ENCODE results near the gene ASCC1. TPM values are rescaled to one million over a fixed set of nuclear protein-coding genes. Genes with fewer than 3 reads are reported as not detected.

ASCC1 gene
- polyA plus RNA-seq, 1 donor (not counting 4 experiments of a cell fraction or from before 2014, with no cell fraction given): 32.9 TPM

DNA sequence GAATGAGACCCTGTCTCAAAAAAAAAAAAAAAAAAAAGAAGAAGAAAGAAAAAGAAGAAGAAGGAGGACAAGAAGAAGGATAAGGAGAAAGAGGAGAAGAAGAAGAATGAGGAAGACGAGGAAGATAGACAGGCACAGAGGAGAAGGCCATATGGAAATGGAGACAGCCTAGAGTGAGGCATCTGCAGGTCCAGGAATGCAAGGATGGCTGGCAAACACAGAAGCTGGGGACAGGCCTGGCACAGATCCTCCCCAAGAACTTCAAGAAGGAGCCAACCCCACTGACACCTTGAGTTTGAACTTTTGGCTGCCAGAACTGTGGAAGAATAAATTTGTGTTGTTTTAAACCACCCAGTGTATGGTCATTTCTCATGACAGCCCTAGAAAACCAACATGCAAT is 166.6 kb downstream of the ASCC1 start:
- Histone ChIP-seq H3K79me2 (ENCODE audit: control insufficient read depth, insufficient read depth, low read length) (no peaks in the 10 kb centered on the region), H3K9me3 (ENCODE audit: control insufficient read depth, low read depth, low read length) (peaks cover 2% of the 10 kb centered on the region), H3K36me3 (ENCODE audit: control insufficient read depth in 2 of 2, extremely low read depth in 1 of 2, insufficient read depth in 2 of 2, low read length in 2 of 2) (no peaks in the 10 kb centered on the region), H4K20me1 (ENCODE audit: control insufficient read depth, extremely low read depth, insufficient read depth, low read length) (no peaks in the 10 kb centered on the region), H3K9ac (ENCODE audit: control insufficient read depth, extremely low read depth, insufficient read depth, low read length) (no peak overlapping the region), H3K9me1 (ENCODE audit: control insufficient read depth, extremely low read depth, insufficient read depth, low read length) (no peaks in the 10 kb centered on the region), H3K4me3 (ENCODE audit: control insufficient read depth in 2 of 3, extremely low read depth in 1 of 3, insufficient read depth in 2 of 3, low read depth in 1 of 3, low read length in 3 of 3) (no peak overlapping the region), H3K27ac (ENCODE audit: control insufficient read depth, insufficient read depth, low read length) (no peak overlapping the region), H3K4me2 (ENCODE audit: control insufficient read depth, extremely low read depth, insufficient read depth, low read depth, low read length) (no peak overlapping the region), H3K27me3 (ENCODE audit: control insufficient read depth, extremely low read depth, insufficient read depth, low read length) (no peaks in the 10 kb centered on the region), H2AFZ (ENCODE audit: control insufficient read depth, low read length) (no peak overlapping the region), H3K4me1 (ENCODE audit: control insufficient read depth, extremely low read depth, insufficient read depth, low read length) (peaks cover 20% of the 10 kb centered on the region)
- DNase-seq (ENCODE audit: low read depth, low spot score): no peak
- dilution Hi-C loops (cut with MboI; ENCODE audit: extremely low pct_ligation_motif_present, low sequenced_read_pairs): no loop called here
- FAIRE-seq: no peak
- TF ChIP-seq EZH2 (IDR thresholded peaks at IDR 0.05; ENCODE audit: low read length): no peak
- TF ChIP-seq, protein P1, sequence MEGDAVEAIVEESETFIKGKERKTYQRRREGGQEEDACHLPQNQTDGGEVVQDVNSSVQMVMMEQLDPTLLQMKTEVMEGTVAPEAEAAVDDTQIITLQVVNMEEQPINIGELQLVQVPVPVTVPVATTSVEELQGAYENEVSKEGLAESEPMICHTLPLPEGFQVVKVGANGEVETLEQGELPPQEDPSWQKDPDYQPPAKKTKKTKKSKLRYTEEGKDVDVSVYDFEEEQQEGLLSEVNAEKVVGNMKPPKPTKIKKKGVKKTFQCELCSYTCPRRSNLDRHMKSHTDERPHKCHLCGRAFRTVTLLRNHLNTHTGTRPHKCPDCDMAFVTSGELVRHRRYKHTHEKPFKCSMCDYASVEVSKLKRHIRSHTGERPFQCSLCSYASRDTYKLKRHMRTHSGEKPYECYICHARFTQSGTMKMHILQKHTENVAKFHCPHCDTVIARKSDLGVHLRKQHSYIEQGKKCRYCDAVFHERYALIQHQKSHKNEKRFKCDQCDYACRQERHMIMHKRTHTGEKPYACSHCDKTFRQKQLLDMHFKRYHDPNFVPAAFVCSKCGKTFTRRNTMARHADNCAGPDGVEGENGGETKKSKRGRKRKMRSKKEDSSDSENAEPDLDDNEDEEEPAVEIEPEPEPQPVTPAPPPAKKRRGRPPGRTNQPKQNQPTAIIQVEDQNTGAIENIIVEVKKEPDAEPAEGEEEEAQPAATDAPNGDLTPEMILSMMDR (optimal IDR thresholded peaks at IDR 0.05 in 1 of 3, IDR thresholded peaks at IDR 0.05 in 1 of 3, conservative IDR thresholded peaks at IDR 0.05 in 1 of 3; ENCODE audit: extremely low read depth in 1 of 3, insufficient read depth in 2 of 3, low read length in 3 of 3): no peak

DNA sequence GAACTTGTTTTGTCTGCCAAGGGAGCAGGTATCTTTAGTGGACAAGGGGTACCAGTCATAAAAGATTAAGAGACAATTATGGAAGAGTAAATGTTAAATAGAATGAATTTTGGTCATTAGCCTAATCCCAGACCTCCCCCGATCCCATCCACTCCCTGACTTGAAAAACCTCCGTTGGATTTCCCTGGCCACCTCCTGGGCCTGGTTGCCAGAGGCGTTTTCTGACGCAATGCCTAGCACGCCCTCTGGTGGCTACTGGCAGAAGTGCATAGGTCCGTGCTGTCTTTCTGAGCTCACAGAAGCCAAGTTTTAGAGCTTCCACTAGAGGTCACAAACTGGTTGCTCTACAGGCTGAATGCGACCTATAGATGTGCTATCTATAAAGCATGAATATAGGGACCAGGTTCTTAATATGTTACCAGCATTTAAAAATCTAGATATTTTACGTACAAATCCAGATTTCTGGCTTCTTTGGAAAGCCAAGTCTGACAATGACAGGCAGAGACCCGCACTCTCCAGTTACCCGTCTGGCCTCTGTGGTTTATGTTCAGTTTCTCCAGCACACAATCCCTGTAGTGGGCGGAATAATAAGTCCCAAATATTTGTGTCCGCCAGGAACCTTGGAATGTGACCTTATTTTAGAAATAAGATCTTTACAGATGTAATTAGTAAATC is 167.5 kb downstream of the ASCC1 start:
- peak overlapping the region; percentile 19 for H2AFZ ChIP-seq (ENCODE audit: control insufficient read depth, low read length)
- H3K79me2 ChIP-seq (ENCODE audit: control insufficient read depth, insufficient read depth, low read length): no peaks in the 10 kb centered on the region
- H4K20me1 ChIP-seq (ENCODE audit: control insufficient read depth, extremely low read depth, insufficient read depth, low read length): no peaks in the 10 kb centered on the region
- TF ChIP-seq, protein P1 (optimal IDR thresholded peaks at IDR 0.05 in 1 of 3, IDR thresholded peaks at IDR 0.05 in 1 of 3, conservative IDR thresholded peaks at IDR 0.05 in 1 of 3; ENCODE audit: extremely low read depth in 1 of 3, insufficient read depth in 2 of 3, low read length in 3 of 3): peak; percentile 96 to 100 (median 99)
- TF ChIP-seq EZH2 (IDR thresholded peaks at IDR 0.05; ENCODE audit: low read length): no peak
- dilution Hi-C loops (cut with MboI; ENCODE audit: extremely low pct_ligation_motif_present, low sequenced_read_pairs): no loop called here
- H3K9ac ChIP-seq (ENCODE audit: control insufficient read depth, extremely low read depth, insufficient read depth, low read length): peak overlapping the region; percentile 9
- peaks cover 23% of the 10 kb centered on the region for H3K4me1 ChIP-seq (ENCODE audit: control insufficient read depth, extremely low read depth, insufficient read depth, low read length)
- no peak overlapping the region for H3K4me2 ChIP-seq (ENCODE audit: control insufficient read depth, extremely low read depth, insufficient read depth, low read depth, low read length)
- DNase-seq (ENCODE audit: low read depth, low spot score): peak; percentile 58
- peaks cover 2% of the 10 kb centered on the region for H3K9me3 ChIP-seq (ENCODE audit: control insufficient read depth, low read depth, low read length)
- no peak overlapping the region for H3K27ac ChIP-seq (ENCODE audit: control insufficient read depth, insufficient read depth, low read length)
- H3K27me3 ChIP-seq (ENCODE audit: control insufficient read depth, extremely low read depth, insufficient read depth, low read length): no peaks in the 10 kb centered on the region
- no peaks in the 10 kb centered on the region for H3K36me3 ChIP-seq (ENCODE audit: control insufficient read depth in 2 of 2, extremely low read depth in 1 of 2, insufficient read depth in 2 of 2, low read length in 2 of 2)
- FAIRE-seq: peak; percentile 90
- H3K4me3 ChIP-seq (ENCODE audit: control insufficient read depth in 2 of 3, extremely low read depth in 1 of 3, insufficient read depth in 2 of 3, low read depth in 1 of 3, low read length in 3 of 3): no peak overlapping the region
- H3K9me1 ChIP-seq (ENCODE audit: control insufficient read depth, extremely low read depth, insufficient read depth, low read length): no peaks in the 10 kb centered on the region

Small RNA genes lying within 50 kb of the gene (small RNA-seq; reads per million reads assigned to genes)
- gene RF00019 (ENCODE audit: insufficient read length in 3 of 3, low read depth in 3 of 3, low replicate concordance in 1 of 3) (0 reads per million in 3 experiments), gene RF00340 (ENCODE audit: insufficient read length in 3 of 3, low read depth in 3 of 3, low replicate concordance in 1 of 3) (0 reads per million in 3 experiments)

Other genes starting within 250 kb of the ASCC1 start
- 0.03 to 0.18 TPM (median 0.14 TPM) in 3 replicates for gene SPOCK2, start 127.7 kb downstream of the ASCC1 start, polyA plus RNA-seq
- gene ANAPC16, start 264 bp downstream of the ASCC1 start, polyA plus RNA-seq: 61.6 to 93.9 TPM (median 70.2 TPM) in 3 replicates
- gene DDIT4, start 57.6 kb upstream of the ASCC1 start, polyA plus RNA-seq: 153 to 289 TPM (median 248 TPM) in 3 replicates
- 11.5 to 19.3 TPM (median 12.0 TPM) in 3 replicates for gene DNAJB12, start 138.6 kb upstream of the ASCC1 start, polyA plus RNA-seq

All from keratinocyte (primary cell).